CD4-positive, alpha-beta T cell treated with Interleukin-4 for 4 hours (primary cell): ENCODE measurements around the gene ACTL6B.

ENCODE experiments used
- DNase-seq: peaks from one replicate; pipeline ENCODE4 v3.0.0-alpha.2; 2020

ACTL6B gene

DNA sequence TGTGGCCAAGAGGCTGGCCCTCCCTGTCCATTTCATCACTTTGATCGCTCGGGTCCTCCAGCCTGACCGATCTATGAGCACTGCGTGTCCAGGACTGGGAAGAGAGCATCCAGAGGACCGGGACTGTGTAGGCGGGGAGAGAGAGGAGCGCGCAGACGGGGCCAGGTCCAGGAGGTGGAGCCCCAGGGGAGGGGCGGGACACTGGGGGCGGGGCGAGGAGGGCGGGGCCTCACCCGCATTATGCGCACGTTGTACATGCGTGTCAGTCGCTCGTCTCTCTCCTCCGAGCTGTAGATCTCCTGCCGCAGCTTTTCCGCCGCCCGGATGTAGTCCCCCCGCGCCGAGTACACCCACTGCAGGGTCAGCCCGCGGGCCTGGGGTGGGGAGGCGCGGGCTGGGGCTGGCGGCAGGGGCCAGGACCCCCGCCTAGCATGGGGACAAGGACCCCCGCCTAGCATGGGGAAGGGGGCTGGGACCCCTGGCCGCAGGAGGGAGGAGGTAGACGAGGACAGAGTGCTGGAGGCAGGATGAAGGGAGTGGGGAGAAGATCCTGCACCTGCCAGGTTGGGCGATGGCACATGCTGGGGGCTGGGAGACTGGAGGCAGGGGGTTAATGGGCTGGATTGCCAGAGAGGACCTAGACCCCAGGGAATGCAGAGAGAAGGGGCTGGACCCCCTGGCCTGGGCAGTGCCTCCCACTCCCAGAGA lies 29.6 kb downstream of the ACTL6B start:
- peak; percentile 90 for DNase-seq

DNA sequence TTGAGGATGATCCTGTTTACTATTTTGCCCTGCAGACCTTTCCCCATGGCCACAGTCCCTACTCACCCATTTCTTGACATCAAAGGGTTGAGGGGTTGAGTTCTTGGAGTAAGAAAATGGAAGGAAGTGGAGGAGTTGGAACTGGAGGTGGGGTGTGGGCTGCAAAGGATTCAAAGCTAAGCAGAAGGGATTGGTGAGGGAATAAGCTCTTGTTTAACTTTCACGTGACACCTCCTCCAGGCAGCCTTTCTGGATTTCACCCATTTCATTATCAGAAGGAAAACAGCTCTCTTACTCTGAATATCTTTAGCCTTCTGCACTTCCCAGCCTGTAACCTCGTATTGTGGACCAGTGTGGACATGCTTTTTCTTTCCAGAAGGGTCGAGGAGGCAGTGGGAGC lies 30.2 kb downstream of the ACTL6B start:
- no peak for DNase-seq

DNA sequence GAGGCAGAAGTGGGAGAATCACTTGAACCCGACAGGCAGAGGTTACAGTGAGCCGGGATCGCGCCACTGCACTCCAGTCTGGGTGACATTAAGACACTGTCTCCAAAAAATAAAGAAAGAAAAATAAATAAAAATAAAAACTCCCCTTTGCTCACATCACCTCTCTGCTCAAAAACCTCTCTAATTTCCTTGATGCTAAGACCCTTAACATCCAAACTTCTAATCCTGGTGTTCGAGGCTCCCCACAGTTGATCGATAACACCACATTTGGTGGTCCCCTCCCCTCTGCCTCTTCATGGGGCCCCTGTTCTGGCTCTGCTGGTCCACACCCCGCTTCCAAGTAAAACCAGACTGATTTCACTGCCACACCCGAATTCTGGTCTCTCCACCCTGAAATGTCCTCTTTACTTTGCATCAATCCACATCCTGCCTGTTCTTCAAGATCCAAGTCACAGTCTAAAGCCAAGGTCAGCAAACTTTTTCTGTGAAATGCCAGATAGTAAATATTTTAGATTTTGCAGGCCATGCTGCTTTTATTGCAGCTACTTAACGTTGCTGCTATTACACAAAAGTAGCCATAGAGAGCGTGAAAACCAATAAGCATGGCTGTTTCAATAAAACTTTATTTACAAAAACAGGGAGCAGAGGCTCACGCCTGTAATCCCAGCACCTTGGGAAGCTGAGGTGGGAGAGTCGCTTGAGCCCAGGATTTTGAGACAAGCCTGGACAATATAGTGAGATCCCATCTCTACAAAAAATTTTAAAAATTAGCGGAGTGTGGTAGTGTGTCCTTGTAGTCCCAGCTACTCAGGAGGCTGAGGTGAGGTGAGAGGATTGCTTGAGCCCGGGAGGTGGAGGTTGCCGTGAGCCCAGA lies 32.1 kb downstream of the ACTL6B start:
- DNase-seq, result no peak

DNA sequence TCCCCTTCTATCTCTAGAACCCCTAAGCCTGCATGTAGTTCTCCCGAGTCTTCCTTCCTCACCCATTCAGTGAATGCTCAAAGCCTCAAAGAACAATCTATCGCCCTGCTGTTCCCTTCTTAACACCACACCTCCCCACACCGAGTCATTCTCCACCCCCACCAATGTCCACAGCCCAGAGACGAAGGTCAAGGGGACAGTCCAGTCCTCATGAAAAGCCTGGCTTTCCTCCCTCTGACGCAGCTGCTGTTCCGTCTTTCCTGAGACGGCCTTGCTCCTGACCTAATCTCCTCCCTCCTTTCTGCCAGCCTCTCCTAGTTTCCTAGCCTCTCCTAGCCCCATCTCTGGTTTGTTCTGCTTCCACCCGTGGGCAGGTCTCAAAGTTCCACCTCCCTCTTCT lies 34.7 kb downstream of the ACTL6B start:
- DNase-seq, result no peak

DNA sequence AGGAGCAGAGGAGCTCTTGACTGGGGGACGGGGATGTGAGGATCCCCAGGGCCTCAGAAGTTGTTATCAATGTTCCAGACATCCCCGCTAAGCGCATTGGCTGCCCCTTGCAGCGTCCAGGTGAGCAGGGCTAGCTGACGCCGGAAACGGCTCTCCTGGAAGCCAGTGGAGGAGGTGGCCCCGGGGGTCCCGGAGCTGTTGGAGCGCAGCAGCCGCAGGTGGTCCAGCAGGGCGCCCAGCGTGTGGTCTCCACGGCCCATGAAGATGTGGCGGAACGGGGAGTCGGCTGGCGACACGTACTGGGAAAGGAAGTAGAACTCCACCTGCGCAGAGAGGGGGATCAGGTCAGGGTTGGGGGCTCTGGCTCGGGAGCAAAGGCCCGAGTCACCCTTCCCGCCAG lies 35.4 kb downstream of the ACTL6B start:
- DNase-seq, result no peak

DNA sequence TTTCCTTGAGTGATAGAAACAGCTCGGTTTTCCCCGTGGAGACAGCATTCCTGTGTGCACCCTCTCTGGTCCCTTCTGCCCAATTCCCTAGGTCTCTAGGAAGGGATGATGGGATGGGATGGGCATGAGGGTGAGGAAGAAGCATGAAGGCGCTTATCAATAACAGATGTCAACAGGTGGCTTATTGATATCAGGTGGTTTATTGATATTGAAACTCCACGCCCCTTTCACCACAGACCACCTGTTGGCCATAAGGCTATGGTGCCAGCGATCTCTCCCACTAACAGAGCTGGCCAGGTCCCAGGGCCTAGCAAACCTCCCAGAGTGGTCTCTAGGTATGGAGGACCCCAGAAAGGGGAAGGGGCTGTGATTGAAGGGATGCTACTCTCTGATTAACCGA lies 36.0 kb downstream of the ACTL6B start:
- DNase-seq, result no peak

DNA sequence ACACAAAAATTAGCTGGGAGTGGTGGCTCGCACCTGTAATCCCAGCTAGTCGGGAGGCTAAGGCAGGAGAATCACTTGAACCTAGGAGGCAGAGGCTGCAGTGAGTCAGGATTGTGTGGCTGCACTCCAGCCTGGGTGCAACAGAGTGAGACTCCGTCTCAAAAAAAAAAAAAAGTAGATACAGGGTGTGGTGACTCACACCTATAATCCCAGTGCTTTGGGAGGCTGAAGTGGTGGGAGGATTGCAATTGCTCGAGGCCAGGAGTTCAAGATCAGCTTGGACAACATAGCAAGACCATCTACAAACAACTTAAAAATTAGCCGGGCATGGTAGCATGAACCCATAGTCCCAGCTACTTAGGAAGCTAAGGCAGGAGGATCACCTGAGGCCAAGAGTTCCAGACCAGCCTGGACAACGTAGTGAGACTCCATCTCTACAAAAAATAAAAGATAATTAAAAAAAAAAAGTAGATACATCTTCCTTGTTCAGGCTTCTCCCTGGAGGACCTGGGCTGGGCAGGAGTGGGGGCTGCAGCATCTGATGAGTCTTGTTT lies 41.9 kb downstream of the ACTL6B start:
- DNase-seq, result no peak

DNA sequence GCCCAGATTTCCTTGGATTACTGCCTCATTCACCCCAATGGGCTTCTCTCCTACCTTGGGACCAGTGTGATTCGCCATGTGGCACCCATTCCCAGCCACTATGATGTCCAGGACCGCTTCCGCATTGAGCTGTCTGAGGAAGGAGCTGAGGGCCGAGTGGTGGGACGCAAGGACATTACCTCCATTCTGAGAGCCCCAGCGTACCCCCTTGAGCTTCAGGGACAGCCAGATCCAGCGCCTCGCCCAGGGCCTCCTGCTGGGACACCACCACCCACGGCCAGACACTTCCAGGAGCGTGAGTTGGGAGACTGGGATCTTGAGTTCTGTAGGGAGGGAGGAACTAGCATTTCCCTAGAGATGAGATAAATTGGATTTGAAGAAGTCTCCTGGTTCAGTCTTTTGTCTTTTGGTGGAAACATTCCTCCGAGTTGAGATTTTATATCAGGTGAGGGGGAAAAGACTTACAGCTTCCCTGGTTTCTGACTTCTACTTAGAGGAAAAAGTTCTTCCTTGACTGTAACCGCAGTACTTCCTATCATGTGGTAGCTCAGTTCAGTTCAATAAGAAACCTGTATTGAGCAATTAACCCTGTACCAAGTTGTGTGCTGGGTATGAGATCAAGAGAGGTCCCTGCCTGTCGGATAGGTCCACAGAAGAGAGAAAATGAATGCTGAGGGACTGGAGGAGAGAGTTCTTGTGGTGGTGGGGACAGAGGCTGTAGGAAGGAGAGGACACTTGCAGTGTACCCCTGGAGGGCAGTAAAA lies 42.7 kb downstream of the ACTL6B start:
- DNase-seq, result no peak

DNA sequence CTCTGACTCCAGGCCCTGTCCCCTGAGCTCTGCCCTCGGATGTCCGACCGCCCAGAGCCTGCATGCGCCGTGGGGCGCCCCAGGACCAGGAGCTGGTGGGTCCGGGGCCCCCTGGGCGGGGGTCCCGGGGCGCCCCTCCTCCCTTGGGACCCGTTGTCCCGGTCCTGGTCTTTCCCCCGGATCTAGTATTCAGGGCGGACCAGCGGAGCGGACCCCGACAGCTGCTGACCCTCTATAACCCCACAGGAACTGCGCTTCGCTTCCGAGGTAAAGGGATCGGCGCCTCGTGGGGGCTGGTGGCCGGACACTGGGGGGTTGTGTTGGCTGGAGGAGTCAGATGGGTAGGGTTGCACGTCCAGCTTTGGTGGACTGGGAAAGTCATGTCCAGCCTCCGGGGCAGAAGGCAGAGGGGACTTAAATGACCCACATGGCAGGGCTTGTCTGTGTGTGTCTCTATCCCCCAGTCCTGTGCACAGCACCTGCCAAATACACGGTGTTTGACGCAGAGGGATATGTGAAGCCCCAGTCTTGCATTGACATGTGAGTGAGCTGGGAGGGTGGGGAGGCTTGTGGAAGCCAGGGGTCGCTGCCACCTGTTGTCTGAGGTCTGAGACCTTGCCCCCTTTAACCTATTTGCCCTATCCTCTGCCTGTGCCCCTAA lies 43.4 kb downstream of the ACTL6B start:
- no peak for DNase-seq

DNA sequence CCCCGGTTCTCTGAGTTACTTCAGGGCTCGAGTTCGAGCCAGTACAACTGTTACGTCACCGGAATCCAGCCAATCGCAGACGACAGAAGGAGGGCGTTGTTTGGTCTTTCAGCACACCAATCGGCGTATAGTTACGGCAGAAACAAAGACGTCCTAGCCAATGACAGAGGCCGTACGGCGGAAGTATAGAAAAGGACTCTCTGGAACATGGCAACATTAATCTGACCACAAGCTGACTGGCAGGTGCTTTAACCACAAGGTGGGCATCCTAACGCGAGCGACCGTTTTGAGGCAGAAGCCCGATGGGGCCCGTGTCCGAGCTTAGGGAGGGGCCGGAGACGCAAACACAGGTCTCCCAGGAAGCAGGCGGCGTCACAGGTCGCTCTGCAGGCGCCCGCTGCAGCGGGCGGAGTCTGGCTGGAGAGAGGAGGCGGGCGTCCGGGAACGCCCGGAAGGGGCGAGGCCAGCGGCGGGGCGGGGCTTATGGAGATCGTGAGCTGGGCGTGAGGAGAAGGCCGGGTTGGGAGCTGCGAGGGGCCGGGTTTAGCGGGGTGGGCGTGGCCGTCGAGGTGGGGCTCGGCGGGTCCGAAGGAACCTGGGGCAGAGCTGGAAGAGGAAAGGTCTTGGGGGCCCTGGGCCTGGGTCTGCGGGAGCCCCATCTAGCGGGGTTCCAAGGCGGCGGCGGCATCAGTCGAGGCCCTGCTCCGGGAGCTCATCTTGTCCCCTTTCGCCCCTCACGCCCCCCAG lies 44.1 kb downstream of the ACTL6B start, which contains the start of gene MOSPD3:
MOSPD3 (plus strand) TSS at position 558 of the 747 bp plus-strand sequence. CDS start 252 bp downstream, outside the sequence.
- peak; percentile 98 for DNase-seq

DNA sequence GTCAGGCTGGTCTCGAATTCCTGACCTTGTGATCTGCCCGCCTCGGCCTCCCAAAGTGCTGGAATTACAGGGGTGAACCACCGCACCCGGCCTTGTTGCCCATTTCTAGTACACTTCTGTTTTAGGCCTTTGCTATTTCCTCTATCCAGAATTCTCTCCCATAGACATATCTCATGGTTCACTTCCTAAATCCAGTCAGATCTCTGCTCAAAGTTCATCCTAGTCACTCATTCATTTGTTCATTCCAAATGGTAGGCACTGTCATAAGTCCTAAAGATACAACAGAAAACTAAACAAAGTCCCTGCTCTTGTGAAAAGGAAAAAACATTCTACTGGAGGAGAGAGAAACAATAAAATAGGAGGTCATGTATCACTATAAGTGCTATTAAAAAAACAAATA lies 46.3 kb downstream of the ACTL6B start:
- DNase-seq, result no peak

DNA sequence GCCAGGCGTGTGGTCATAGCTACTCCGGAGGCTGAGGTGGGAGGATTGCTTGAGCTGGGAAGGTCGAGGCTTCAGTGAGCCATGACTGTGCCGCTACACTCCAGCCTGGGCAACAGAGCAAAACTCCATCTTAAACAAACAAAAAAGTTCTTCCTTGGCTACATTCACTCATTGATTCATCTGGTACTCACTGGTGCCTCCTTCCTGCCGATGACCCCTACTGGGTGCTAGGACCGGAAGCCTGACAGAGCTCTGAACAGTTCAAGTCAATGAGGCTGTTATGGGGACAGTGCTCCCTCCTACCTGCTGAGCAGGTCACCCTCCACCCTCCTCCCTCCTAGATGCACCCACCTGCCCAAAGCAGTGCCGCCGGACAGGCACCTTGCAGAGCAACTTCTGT lies 49.1 kb downstream of the ACTL6B start:
- DNase-seq, result no peak

DNA sequence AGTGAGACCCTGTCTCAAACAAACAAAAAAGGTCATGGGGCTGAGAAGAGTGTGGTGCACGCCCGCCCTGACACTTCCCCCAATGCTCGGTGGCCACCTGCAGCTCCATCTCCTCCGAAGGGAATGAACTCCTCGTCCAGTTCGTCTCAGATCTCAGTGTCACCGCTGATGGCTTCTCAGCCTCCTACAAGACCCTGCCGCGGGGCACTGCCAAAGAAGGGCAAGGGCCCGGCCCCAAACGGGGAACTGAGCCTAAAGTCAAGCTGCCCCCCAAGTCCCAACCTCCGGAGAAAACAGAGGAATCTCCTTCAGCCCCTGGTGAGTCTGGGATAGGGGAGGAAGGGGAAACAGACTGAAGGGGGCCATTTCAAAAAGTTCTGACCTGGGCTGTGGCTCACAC lies 49.9 kb downstream of the ACTL6B start:
- no peak for DNase-seq

DNA sequence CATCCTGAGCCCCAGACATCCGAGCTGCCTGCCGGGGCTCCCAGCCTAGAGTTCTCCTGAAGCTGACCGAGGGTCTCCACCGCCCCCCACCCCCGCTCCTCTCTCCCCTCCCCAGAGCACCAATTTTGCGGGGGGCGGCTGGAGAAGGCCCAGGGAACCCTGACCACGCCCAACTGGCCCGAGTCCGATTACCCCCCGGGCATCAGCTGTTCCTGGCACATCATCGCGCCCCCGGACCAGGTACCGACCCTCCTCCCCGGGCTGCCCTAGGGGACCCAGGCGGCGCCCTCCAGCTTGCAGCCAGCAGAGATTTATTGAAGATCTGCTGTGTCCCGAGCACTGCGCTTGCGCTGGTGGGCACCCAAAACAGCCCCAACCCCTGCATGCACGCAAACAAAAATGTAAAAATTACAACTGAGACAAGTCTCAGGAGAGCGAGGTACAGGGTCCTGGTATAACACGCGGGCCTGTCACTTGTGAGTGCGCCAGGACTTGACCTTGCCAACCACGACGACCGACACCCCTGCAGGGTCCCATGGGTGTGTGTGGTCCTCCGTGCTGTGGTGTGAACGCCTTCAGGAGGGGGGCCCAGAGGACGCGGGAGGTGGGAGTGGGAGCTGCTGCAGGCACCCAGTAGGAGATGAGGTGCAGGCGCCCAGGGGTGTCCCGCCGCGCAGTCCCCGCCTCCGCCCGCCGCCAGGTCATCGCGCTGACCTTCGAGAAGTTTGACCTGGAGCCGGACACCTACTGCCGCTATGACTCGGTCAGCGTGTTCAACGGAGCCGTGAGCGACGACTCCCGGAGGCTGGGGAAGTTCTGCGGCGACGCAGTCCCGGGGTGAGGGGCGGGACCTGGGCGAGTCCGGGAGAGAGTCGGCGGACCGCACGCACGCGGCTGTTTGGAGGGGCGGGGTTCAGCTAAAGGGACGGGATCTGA lies 51.0 kb downstream of the ACTL6B start:
- DNase-seq, result peak; percentile 17

DNA sequence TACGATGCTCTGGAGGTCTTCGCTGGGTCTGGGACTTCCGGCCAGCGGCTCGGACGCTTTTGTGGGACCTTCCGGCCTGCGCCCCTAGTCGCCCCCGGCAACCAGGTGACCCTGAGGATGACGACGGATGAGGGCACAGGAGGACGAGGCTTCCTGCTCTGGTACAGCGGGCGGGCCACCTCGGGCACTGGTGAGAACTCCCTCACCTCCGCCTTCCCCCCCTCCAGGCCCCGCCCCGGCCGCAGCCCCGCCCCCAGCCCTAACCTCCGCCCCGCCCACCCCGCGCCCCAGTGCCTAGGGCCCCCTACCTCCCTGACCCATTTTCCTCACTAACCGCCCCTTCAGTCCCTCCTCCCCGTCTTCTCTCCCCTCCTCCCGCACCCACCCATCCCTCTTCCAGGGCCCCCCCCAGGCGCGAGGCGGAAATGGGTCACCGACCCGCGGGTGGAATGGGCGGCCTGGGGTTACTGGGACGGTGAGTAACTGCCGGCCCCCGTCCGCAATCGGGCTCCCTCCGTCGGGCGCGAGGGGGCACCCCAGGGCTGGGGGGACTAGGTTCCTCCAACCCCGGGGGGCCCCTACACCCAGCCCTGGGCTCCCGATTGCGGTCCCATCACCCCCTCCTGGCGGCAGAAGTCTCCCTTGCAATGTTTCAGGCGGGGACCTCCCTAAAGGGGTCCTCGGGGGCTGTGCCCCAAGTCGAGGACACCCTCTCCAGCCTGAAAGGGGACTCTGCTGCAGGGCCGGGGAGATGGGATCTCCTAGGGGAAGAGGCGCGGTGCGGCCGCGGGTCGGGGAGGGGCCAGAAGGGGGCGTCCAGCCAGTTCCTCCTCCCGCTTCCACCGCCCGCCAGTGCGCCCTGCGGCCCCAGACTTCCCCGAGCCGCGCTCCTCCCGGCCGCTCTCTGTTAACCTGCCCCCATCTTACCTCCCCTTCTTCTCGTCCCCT lies 51.9 kb downstream of the ACTL6B start:
- peak; percentile 82 for DNase-seq

DNA sequence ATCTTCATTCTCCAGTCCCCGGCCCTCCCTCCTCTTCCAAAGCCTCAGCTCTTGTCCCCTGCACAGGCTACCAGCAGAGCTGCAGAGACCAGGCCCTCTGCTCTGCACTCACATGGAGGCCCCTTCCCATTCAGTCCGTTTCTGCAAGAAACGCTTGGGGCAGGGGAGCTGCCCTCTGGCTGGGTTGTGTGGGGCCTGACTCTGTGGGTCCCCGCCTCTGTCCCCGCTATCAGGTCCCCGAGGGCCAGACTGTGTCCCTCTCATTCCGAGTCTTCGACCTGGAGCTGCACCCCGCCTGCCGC lies 52.6 kb downstream of the ACTL6B start:
- DNase-seq, result no peak

DNA sequence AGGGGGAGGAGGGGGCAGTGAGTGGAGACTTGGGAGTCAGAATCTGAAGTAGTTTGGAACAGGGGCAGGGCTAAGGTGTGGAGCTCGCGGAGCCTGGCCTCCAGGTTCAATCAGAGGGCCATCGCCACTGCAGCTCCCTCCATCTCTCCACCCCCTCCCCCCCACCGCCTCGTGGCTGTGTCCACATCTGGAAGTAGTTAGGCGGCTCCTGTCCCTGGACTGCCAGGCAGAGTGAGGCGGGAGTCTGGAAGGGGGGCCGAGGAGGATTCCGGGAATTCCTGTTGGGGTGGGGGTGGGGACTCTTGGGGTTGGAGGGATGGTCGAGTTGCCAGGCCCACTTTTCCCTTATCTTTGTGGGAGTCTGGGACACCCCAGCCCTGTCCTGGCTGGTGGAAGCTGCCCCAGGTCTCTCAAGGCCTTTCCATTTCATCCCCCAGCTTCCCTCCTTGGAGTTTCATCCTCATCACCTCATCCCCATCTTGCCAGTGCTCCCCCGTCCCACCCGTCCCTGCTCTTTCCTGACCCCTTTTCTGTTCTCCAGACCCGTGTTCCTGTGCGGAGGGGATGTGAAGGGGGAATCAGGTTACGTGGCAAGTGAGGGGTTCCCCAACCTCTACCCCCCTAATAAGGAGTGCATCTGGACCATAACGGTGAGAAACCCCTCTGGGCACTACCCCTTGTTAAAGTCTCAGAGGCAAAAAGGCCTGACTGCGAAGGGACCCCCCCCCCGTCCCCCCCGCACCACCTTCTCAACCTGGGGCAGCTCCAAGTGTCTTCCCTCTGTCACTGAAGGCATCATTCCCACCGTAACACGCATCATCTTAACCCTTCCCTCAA lies 53.1 kb downstream of the ACTL6B start:
- DNase-seq, result no peak

DNA sequence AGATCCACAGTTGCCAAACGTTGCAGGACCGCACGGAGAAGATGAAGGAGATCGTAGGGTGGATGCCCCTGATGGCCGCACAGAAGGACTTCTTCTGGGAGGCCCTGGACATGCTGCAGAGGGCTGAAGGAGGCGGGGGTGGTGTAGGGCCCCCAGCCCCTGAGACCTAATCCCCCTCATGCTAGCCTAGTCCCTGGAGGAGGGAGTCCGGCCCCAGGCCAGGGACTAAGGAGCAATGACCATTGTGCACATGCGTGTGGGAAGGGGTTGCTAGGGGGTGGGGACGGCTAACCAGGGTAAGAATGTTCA lies 55.6 kb downstream of the ACTL6B start:
- no peak for DNase-seq
